Germinal center (tissue), 1 donor: ENCODE measurements around the gene RCAN3.
"Not testable (repeated sequence)": the region's sequence is repeated elsewhere in the genome, so short reads cannot be mapped to it uniquely, and the experiment has no call there.

Experiments used
- DNase-seq: peaks from one replicate; pipeline ENCODE4 v3.0.0; 2012; ENCODE audit warnings: mixed read lengths, low spot score

The RCAN3 gene

GRCh38 chr1:24514946-24515345 is 12.3 kb downstream of the RCAN3 start:
- DNase-seq, result no peak

- DNase-seq, result not testable (repeated sequence)
Measured at GRCh38 chr1:24515671-24516209, 13.1 kb downstream of the RCAN3 start.

GRCh38 chr1:24516506-24516905 is 13.9 kb downstream of the RCAN3 start:
- DNase-seq, result no peak

- no peak for DNase-seq
Measured at GRCh38 chr1:24517898-24518297, 15.3 kb downstream of the RCAN3 start.

GRCh38 chr1:24520282-24520681 is 17.6 kb downstream of the RCAN3 start:
- not testable (repeated sequence) for DNase-seq

- DNase-seq, result no peak
Measured at GRCh38 chr1:24525606-24526005, 23.0 kb downstream of the RCAN3 start.

- DNase-seq, result no peak
Measured at GRCh38 chr1:24526045-24526444, 23.4 kb downstream of the RCAN3 start.

GRCh38 chr1:24526940-24527542 is 24.4 kb downstream of the RCAN3 start:
- DNase-seq, result peak; percentile 50

- DNase-seq, result no peak
Measured at GRCh38 chr1:24528744-24529143, 26.1 kb downstream of the RCAN3 start.

GRCh38 chr1:24529292-24529691 is 26.7 kb downstream of the RCAN3 start:
- DNase-seq, result not testable (repeated sequence)

GRCh38 chr1:24535021-24535424 is 32.4 kb downstream of the RCAN3 start:
- peak; percentile 85 for DNase-seq

GRCh38 chr1:24535778-24536177 is 33.1 kb downstream of the RCAN3 start:
- DNase-seq, result no peak

GRCh38 chr1:24536391-24536840 is 33.8 kb downstream of the RCAN3 start:
- DNase-seq, result peak; percentile 64

GRCh38 chr1:24540051-24540905 is 37.6 kb downstream of the RCAN3 start:
- no peak for DNase-seq

GRCh38 chr1:24540906-24541710 is 38.5 kb downstream of the RCAN3 start:
- no peak for DNase-seq

- DNase-seq, result no peak
Measured at GRCh38 chr1:24541711-24542346, 39.2 kb downstream of the RCAN3 start.

GRCh38 chr1:24544239-24544638 is 41.6 kb downstream of the RCAN3 start:
- DNase-seq, result no peak

- no peak for DNase-seq
Measured at GRCh38 chr1:24545662-24546061, 43.0 kb downstream of the RCAN3 start.

- DNase-seq, result no peak
Measured at GRCh38 chr1:24547195-24547594, 44.6 kb downstream of the RCAN3 start.

GRCh38 chr1:24548070-24548469 is 45.4 kb downstream of the RCAN3 start:
- DNase-seq, result no peak

- DNase-seq, result not testable (repeated sequence)
Measured at GRCh38 chr1:24549210-24549609, 46.6 kb downstream of the RCAN3 start.
